Right lobe of liver (tissue), 6 donors: ENCODE results near the gene RCBTB1. TPM values are rescaled to one million over a fixed set of nuclear protein-coding genes. Genes with fewer than 3 reads are reported as not detected.

ENCODE experiments used
- ATAC-seq, 4 donors: fragments of 200-7000 bp; cut with Tn5 transposase; one replicate each; pipeline ENCODE4 v1.9.1; 2020; ENCODE audit warnings: mild to moderate bottlenecking in 4 of 4, moderate library complexity in 4 of 4
- DNase-seq, 3 donors: peaks; one replicate each; pipeline ENCODE4 v3.0.0-alpha.2; 2020
- H3K27ac ChIP-seq, 3 donors: fragments of 200-600 bp; one replicate each; pipeline ENCODE4 v1.8.0; 2022
- H3K27me3 ChIP-seq, 2 donors: fragments of 200-600 bp; one replicate each; pipeline ENCODE4 v1.8.0; 2022
- H3K36me3 ChIP-seq, 4 donors: fragments of 200-600 bp; sonication (generic) in 1 of 4; one replicate each; pipeline versions ENCODE4 v1.5.1 to v1.8.0; 2017 to 2022; ENCODE audit warnings: control low read depth in 1 of 4
- H3K4me1 ChIP-seq, 4 donors: fragments of 200-600 bp; sonication (generic) in 1 of 4; one replicate each; pipeline versions ENCODE4 v1.5.1 to v1.8.0; 2017 to 2022; ENCODE audit warnings: control low read depth in 1 of 4
- H3K4me3 ChIP-seq, 3 donors: fragments of 200-600 bp; one replicate each; pipeline ENCODE4 v1.8.0; 2022
- H3K9me3 ChIP-seq, 4 donors: fragments of 200-600 bp; sonication (generic) in 1 of 4; one replicate each; pipeline versions ENCODE4 v1.5.1 to v1.8.0; 2017 to 2022; ENCODE audit warnings: control low read depth in 1 of 4
- CTCF ChIP-seq, 4 donors: fragments of 200-600 bp in 3 of 4; fragments of 450-650 bp in 1 of 4; IDR thresholded peaks; one replicate each; pipeline versions ENCODE4 v1.5.1 to v1.8.0; 2016 to 2022; ENCODE audit warnings: antibody characterized with exemption in 4 of 4, mild to moderate bottlenecking in 2 of 4
- POLR2A ChIP-seq: fragments of 450-650 bp; IDR thresholded peaks from one replicate; pipeline ENCODE4 v1.6.1; 2017; ENCODE audit warnings: antibody characterized with exemption, mild to moderate bottlenecking
- WGBS: methylation state at CpG from one replicate; pipeline ENCODE4 v1.1.6; 2018; ENCODE audit warnings: low coverage, low lambda C conversion rate; ENCODE audit not compliant: insufficient coverage; ENCODE audit errors: missing lambda C conversion rate; 5-methylcytosine and 5-hydroxymethylcytosine counted together
- intact Hi-C, 2 donors: fragments of 100-400 bp; cut with DNase I; formaldehyde crosslinking; loops; one replicate each; pipeline versions ENCODE4 v1.11.2 to v1.14.1; 2022
- total RNA-seq, 6 experiments: library from RNA; depleted of rRNA in 2 of 6; stranded (reverse); fragments of >200 nt in 2 of 6; fragmentation: NEBNext Ultra II Directional in 3 of 6; extraction: Animal tissue kit (Norgen Biotek cat#: 25700) in 3 of 6; gene quantifications; one replicate each; pipeline versions ENCODE4 v1.1.0 to v1.2.4, GENCODE V29; 2016 to 2023
- donor health status: DM: no; HTN: yes; CAD: no.
- donor health status: DM: no; HTN: no; CAD: no.
- donor health status: DM: no; HTN: no; CAD: no.
- donor health status: DM: no; HTN: yes; CAD: no.
- donor health status: DM: no; HTN: yes; CAD: no.

The RCBTB1 gene
- total RNA-seq, 6 experiments from 2014 or later, result 5.8 to 9.5 (median 7.3) TPM

- Histone ChIP-seq H3K36me3 (peaks cover 0 to 17% (median 5%) of the 10 kb centered on the region in 4 donors), H3K9me3 (no peaks in the 10 kb centered on the region), H3K4me1 (no peaks in the 10 kb centered on the region), H3K4me3 (no peak overlapping the region), H3K27me3 (no peaks in the 10 kb centered on the region), H3K27ac (no peak overlapping the region)
- WGBS, result 26% methylated on average over 2 of the region's 2 CpGs
- TF ChIP-seq POLR2A (no peak), CTCF (IDR thresholded peaks at IDR 0.05) (no peak)
- intact Hi-C loops, result no loop called here
- peak; percentile 82 to 91 (median 90) for ATAC-seq
- peak in 1 of 3 donors; percentile 56 for DNase-seq
Measured at GRCh38 chr13:49512578-49512977, 72.8 kb downstream of the RCBTB1 start.

GRCh38 chr13:49503951-49504350 is 81.4 kb downstream of the RCBTB1 start:
- no peak for ATAC-seq
- Histone ChIP-seq H3K36me3 (peaks cover 0 to 2% (median 0%) of the 10 kb centered on the region in 4 donors), H3K4me1 (no peaks in the 10 kb centered on the region), H3K27me3 (no peaks in the 10 kb centered on the region), H3K27ac (no peak overlapping the region), H3K4me3 (no peak overlapping the region), H3K9me3 (no peaks in the 10 kb centered on the region)
- 83% methylated on average over 3 of the region's 3 CpGs for WGBS
- TF ChIP-seq CTCF (IDR thresholded peaks at IDR 0.05) (no peak), POLR2A (no peak)
- intact Hi-C loops, result no loop called here
- no peak for DNase-seq

GRCh38 chr13:49502954-49503353 is 82.4 kb downstream of the RCBTB1 start:
- Histone ChIP-seq H3K27ac (no peak overlapping the region), H3K4me3 (no peak overlapping the region), H3K36me3 (peaks cover 0 to 2% (median 0%) of the 10 kb centered on the region in 4 donors), H3K27me3 (no peaks in the 10 kb centered on the region), H3K4me1 (no peaks in the 10 kb centered on the region), H3K9me3 (no peaks in the 10 kb centered on the region)
- DNase-seq (peak in 1 of 3 donors; percentile 45), ATAC-seq (peak; percentile 38 to 69 (median 58))
- WGBS, result 61% methylated on average over 9 of the region's 9 CpGs
- intact Hi-C loops, result no loop called here
- TF ChIP-seq POLR2A (no peak), CTCF (IDR thresholded peaks at IDR 0.05) (no peak)

GRCh38 chr13:49499889-49500660 is 85.3 kb downstream of the RCBTB1 start:
- Histone ChIP-seq H3K4me1 (no peaks in the 10 kb centered on the region), H3K4me3 (no peak overlapping the region), H3K9me3 (no peaks in the 10 kb centered on the region), H3K27ac (no peak overlapping the region), H3K36me3 (no peaks in the 10 kb centered on the region), H3K27me3 (no peaks in the 10 kb centered on the region)
- 71% methylated on average over 3 of the region's 6 CpGs for WGBS
- no peak for TF ChIP-seq POLR2A
- intact Hi-C loops, result no loop called here
- ATAC-seq (no peak), DNase-seq (no peak)

- WGBS, result 62% methylated on average over 4 of the region's 4 CpGs
- intact Hi-C loops, result no loop called here
Measured at GRCh38 chr13:49498206-49498605, 87.2 kb downstream of the RCBTB1 start.

More at GRCh38 chr13:49498206-49498605, 87.2 kb downstream of the RCBTB1 start:
- no peaks in the 10 kb centered on the region for H3K9me3 ChIP-seq
- H3K27me3 ChIP-seq, result no peaks in the 10 kb centered on the region
- no peaks in the 10 kb centered on the region for H3K36me3 ChIP-seq
- no peak overlapping the region for H3K27ac ChIP-seq
- TF ChIP-seq CTCF (IDR thresholded peaks at IDR 0.05) (no peak), POLR2A (no peak)
- peaks cover 0 to 4% (median 0%) of the 10 kb centered on the region in 4 donors for H3K4me1 ChIP-seq
- no peak for DNase-seq
- ATAC-seq, result no peak
- no peak overlapping the region for H3K4me3 ChIP-seq
